SH-SY5Y (cell line): Measurements from ENCODE around the gene PRKCH.

ENCODE experiments used
- GATA2 ChIP-seq: IDR thresholded peaks from 2 replicates; pipeline ENCODE4 v1.6.1; 2011; ENCODE audit warnings: mild to moderate bottlenecking, low read depth, low read length
- GATA3 ChIP-seq: IDR thresholded peaks from 2 replicates; pipeline ENCODE4 v1.6.1; 2011; ENCODE audit warnings: low read depth, mild to moderate bottlenecking, low read length, moderate library complexity

DNA sequence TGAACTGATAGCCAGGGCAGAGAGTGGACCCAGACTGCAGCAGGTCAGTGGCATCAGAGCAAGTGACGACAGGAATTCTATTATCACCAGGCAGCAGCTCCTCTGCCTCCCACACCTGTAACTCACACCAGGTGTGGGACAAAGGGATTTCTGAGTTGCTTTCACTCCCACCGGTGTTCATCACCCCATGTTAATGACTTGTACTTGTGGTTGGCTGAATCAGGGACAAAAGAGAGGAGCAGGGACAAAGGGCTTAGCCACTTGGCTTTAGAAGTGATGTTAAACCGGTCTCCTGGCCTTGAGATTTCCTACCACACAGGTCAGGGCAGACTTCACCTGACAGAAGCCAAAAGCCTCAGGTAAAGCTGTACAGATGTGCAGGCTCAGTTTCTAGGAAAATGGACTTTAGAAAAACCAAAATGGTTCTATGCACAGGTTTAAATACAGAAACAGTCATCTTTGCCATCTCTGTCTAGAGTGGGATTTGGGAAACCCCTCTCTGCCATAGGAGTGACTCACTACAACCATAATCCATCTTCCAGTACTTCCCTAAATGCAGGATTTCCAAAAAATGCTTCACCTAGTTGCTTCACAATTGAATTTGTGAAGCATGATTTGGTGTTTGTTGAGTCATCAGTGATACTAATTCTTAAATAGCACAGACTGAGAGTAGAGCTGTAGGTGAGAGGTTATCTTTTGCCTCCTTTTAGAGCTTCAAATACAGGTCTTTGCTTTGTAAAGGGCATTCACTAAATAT, 158.5 kb downstream of the PRKCH start:
- TF ChIP-seq GATA3 (no peak), GATA2 (no peak)
